Heart left ventricle (tissue), 16 donors: Measurements from ENCODE around the gene GAN. TPM values are rescaled to one million over a fixed set of nuclear protein-coding genes. Genes with fewer than 3 reads are reported as not detected.

Experiments used
- ATAC-seq, 4 donors: fragments of 200-7000 bp; cut with Tn5 transposase; one replicate each; pipeline ENCODE4 v1.9.1; 2020 to 2022; ENCODE audit warnings: moderate library complexity in 4 of 4, mild to moderate bottlenecking in 3 of 4, moderate number of reproducible peaks in 1 of 4
- DNase-seq, 5 donors: peaks; one replicate each; pipeline ENCODE4 v3.0.0-alpha.2; 2020
- H3K27ac ChIP-seq, 12 donors: fragments of 200-600 bp; sonication (generic) in 4 of 12; one replicate each; pipeline versions ENCODE4 v1.5.0 to v1.8.0; 2016 to 2022; ENCODE audit warnings: mild to moderate bottlenecking in 2 of 12
- H3K27me3 ChIP-seq, 9 donors: fragments of 200-600 bp; sonication (generic) in 2 of 9; one replicate each; pipeline versions ENCODE4 v1.5.1 to v1.8.0; 2016 to 2022; ENCODE audit warnings: mild to moderate bottlenecking in 3 of 9
- H3K36me3 ChIP-seq, 9 donors: fragments of 200-600 bp; sonication (generic) in 2 of 9; one replicate each; pipeline versions ENCODE4 v1.5.0 to v1.8.0; 2018 to 2022; ENCODE audit warnings: mild to moderate bottlenecking in 2 of 9
- H3K4me1 ChIP-seq, 12 donors: fragments of 200-600 bp; sonication (generic) in 4 of 12; one replicate each; pipeline versions ENCODE4 v1.5.0 to v1.8.0; 2016 to 2022; ENCODE audit warnings: mild to moderate bottlenecking in 3 of 12
- H3K4me3 ChIP-seq, 12 donors: fragments of 200-600 bp; sonication (generic) in 4 of 12; one replicate each; pipeline versions ENCODE4 v1.5.0 to v1.8.0; 2017 to 2022; ENCODE audit warnings: mild to moderate bottlenecking in 9 of 12, moderate library complexity in 4 of 12
- H3K9me3 ChIP-seq, 12 donors: fragments of 200-600 bp; sonication (generic) in 4 of 12; one replicate each; pipeline versions ENCODE4 v1.5.0 to v1.8.0; 2016 to 2022; ENCODE audit warnings: mild to moderate bottlenecking in 1 of 12
- CTCF ChIP-seq, 12 donors: fragments of 200-600 bp; sonication (generic) in 4 of 12; IDR thresholded peaks; one replicate each; pipeline versions ENCODE4 v1.5.0 to v1.8.0; 2018 to 2022; ENCODE audit warnings: antibody characterized with exemption in 12 of 12, mild to moderate bottlenecking in 5 of 12
- POLR2A ChIP-seq, 2 donors: fragments of 450-650 bp; IDR thresholded peaks; one replicate each; pipeline ENCODE4 v1.6.1; 2017; ENCODE audit warnings: antibody characterized with exemption in 2 of 2, mild to moderate bottlenecking in 2 of 2, moderate library complexity in 2 of 2
- WGBS, 4 donors: extraction: QIAGEN DNeasy Blood & Tissue Kit in 2 of 4; methylation state at CpG; one replicate each; pipeline versions ENCODE4 v1.1.5 to v1.1.7; 2013 to 2018; 5-methylcytosine and 5-hydroxymethylcytosine counted together
- intact Hi-C, 10 donors: fragments of 100-400 bp; cut with DNase I; formaldehyde crosslinking; loops; one replicate each; pipeline versions ENCODE4 v1.11.1 to v1.14.2; 2022
- polyA plus RNA-seq, 2 donors: library from polyadenylated mRNA; stranded (reverse); fragments of 200-250 nt; gene quantifications; one replicate each; pipeline ENCODE4 v1.2.3, GENCODE V29; 2013
- total RNA-seq, 9 donors: library from RNA; depleted of rRNA in 2 of 9; stranded (reverse); fragments of >200 nt in 2 of 9; fragmentation: NEBNext Ultra II Directional in 3 of 9; extraction: Animal tissue kit (Norgen Biotek cat#: 25700) in 3 of 9; gene quantifications; one replicate each; pipeline versions ENCODE4 v1.1.0 to v1.2.4, GENCODE V29; 2016 to 2023
- donor health status: ischemic (EF 13 %, LVEDD 7.1; RV severe dilation, severe dysfunction).
- donor health status: healthy with polysubstance abuse.
- donor health status: DM: no; HTN: yes; CAD: no.
- donor health status: DM: no; HTN: no; CAD: no.
- donor health status: ischemic (EF 25% LVEDD 6.9; RV normal size, moderate dysfunction).
- donor health status: ischemic (EF 25% LVEDD 5.7; RV mildly dilated, moderate dysfunction).
- donor health status: healthy.
- donor health status: DM: yes; HTN: yes; CAD: no.
- donor health status: ischemic (EF 35%, LVEDD 5.7; RV mildly dilated, moderate dysfunction).
- donor health status: nonischemic (EF 11% LVEDD 7.7; RV severe dilation, severe dysfunction).
- donor health status: DM: yes; HTN: yes; CAD: no.
- donor health status: PGD.
- donor health status: ischemic (EF 29% LVEDD 5.4; RV normal size, mild dysfunction).
- donor health status: nonischemic (EF 23%, LVEDD 6.1; RV moderate dilation, normal function).

The GAN gene
- total and polyA plus RNA-seq, 11 donors: 1.6 to 17.7 (median 11.5) TPM

- no peak overlapping the region for H3K4me3 ChIP-seq
- no peak overlapping the region for H3K27ac ChIP-seq
- no peaks in the 10 kb centered on the region for H3K36me3 ChIP-seq
- no peaks in the 10 kb centered on the region for H3K9me3 ChIP-seq
- WGBS, 4 donors: 47 to 57% (median 52%) methylated on average over 4 of the region's 4 CpGs
- intact Hi-C loops: no loop called here
- DNase-seq (no peak), ATAC-seq (no peak)
- no peaks in the 10 kb centered on the region for H3K27me3 ChIP-seq
- TF ChIP-seq CTCF (IDR thresholded peaks at IDR 0.05) (no peak), POLR2A (IDR thresholded peaks at IDR 0.05) (no peak)
- no peaks in the 10 kb centered on the region for H3K4me1 ChIP-seq
These were observed 35.4 kb upstream of the GAN start for GRCh38 chr16:81279392-81279791.

- H3K27me3 ChIP-seq: no peaks in the 10 kb centered on the region
- no peak for ATAC-seq
- no peaks in the 10 kb centered on the region for H3K36me3 ChIP-seq
- no peak for DNase-seq
- no peaks in the 10 kb centered on the region for H3K9me3 ChIP-seq
- no peak overlapping the region for H3K4me3 ChIP-seq
- WGBS, 4 donors: 39 to 54% (median 50%) methylated on average over 3 of the region's 3 CpGs
- no peaks in the 10 kb centered on the region for H3K4me1 ChIP-seq
- intact Hi-C loops: no loop called here
- TF ChIP-seq POLR2A (IDR thresholded peaks at IDR 0.05) (no peak), CTCF (IDR thresholded peaks at IDR 0.05) (no peak)
- no peak overlapping the region for H3K27ac ChIP-seq
These were observed 34.4 kb upstream of the GAN start for GRCh38 chr16:81280393-81280792.

- intact Hi-C loops: no loop called here
- Histone ChIP-seq H3K36me3 (no peaks in the 10 kb centered on the region), H3K4me1 (no peaks in the 10 kb centered on the region), H3K27ac (no peak overlapping the region), H3K27me3 (no peaks in the 10 kb centered on the region), H3K4me3 (no peak overlapping the region), H3K9me3 (no peaks in the 10 kb centered on the region)
- TF ChIP-seq CTCF (IDR thresholded peaks at IDR 0.05) (no peak), POLR2A (IDR thresholded peaks at IDR 0.05) (no peak)
- WGBS, 4 donors: 90 to 98% (median 96%) methylated on average over 3 of the region's 3 CpGs
- ATAC-seq (no peak), DNase-seq (no peak)
These were observed 31.7 kb upstream of the GAN start for GRCh38 chr16:81283044-81283443.

- Histone ChIP-seq H3K36me3 (no peaks in the 10 kb centered on the region), H3K9me3 (no peaks in the 10 kb centered on the region), H3K4me1 (no peaks in the 10 kb centered on the region), H3K27me3 (no peaks in the 10 kb centered on the region), H3K27ac (no peak overlapping the region), H3K4me3 (no peak overlapping the region)
- no peak for ATAC-seq
- DNase-seq: no peak
- intact Hi-C loops: no loop called here
- WGBS, 4 donors: 78 to 80% (median 79%) methylated on average over 8 of the region's 8 CpGs
- no peak for TF ChIP-seq POLR2A (IDR thresholded peaks at IDR 0.05)
- TF ChIP-seq CTCF (IDR thresholded peaks at IDR 0.05): no peak
These were observed 29.7 kb upstream of the GAN start for GRCh38 chr16:81284995-81285600.
